ENCODE data around the gene RBMS2. TPM values are rescaled to one million over a fixed set of nuclear protein-coding genes. Genes with fewer than 3 reads are reported as not detected.
A peak's percentile ranks its signal among the peaks of the same experiment; 100 is the strongest.

Gene RBMS2
- polyA plus RNA-seq, 1 donor (not counting 4 experiments of a cell fraction or from before 2014, with no cell fraction given), result 64.5 TPM

DNA sequence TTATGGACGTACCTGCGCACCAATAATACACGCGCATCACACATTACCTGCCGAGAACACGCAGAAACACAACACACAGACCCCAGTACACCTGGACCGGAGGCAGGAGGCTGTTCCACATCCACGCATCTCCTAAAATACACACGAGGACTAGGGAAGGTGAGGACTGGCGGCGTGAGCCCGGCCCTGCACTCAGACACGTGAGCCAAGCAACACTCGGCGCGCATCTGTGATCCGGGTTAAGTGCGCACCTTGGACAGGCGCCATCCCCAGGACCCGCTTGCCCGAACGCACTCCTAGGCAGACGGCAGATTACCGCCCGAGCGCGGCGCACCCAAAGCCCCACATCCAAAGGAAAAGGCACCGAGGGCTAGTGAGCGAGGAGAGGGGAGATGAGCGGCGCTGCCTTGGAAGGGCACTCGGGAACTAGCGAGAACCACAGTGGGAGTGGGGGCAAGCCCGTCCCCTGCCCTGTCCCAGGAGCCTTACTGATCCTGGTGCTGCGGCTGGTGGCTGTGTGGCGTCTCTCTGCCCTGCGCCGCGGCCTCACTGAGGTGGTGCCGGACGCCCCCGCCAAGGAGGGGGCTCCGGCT, 34.1 kb upstream of the RBMS2 start:
- Histone ChIP-seq H3K36me3 (ENCODE audit: control insufficient read depth in 2 of 2, extremely low read depth in 1 of 2, insufficient read depth in 2 of 2, low read length in 2 of 2) (no peaks in the 10 kb centered on the region), H3K9me3 (ENCODE audit: control insufficient read depth, low read depth, low read length) (no peaks in the 10 kb centered on the region), H3K4me3 (ENCODE audit: control insufficient read depth in 2 of 3, extremely low read depth in 1 of 3, insufficient read depth in 2 of 3, low read depth in 1 of 3, low read length in 3 of 3) (peak overlapping the region; percentile 36 to 68 (median 64)), H4K20me1 (ENCODE audit: control insufficient read depth, extremely low read depth, insufficient read depth, low read length) (no peaks in the 10 kb centered on the region), H3K79me2 (ENCODE audit: control insufficient read depth, insufficient read depth, low read length) (no peaks in the 10 kb centered on the region), H2AFZ (ENCODE audit: control insufficient read depth, low read length) (peak overlapping the region; percentile 90), H3K4me1 (ENCODE audit: control insufficient read depth, extremely low read depth, insufficient read depth, low read length) (peaks cover 14% of the 10 kb centered on the region), H3K27me3 (ENCODE audit: control insufficient read depth, extremely low read depth, insufficient read depth, low read length) (peaks cover 31% of the 10 kb centered on the region), H3K27ac (ENCODE audit: control insufficient read depth, insufficient read depth, low read length) (no peak overlapping the region), H3K9ac (ENCODE audit: control insufficient read depth, extremely low read depth, insufficient read depth, low read length) (peak overlapping the region; percentile 56), H3K9me1 (ENCODE audit: control insufficient read depth, extremely low read depth, insufficient read depth, low read length) (no peaks in the 10 kb centered on the region), H3K4me2 (ENCODE audit: control insufficient read depth, extremely low read depth, insufficient read depth, low read depth, low read length) (peak overlapping the region; percentile 95)
- no peak for DNase-seq (ENCODE audit: low read depth, low spot score)
- no peak for FAIRE-seq
- dilution Hi-C loops (cut with MboI; ENCODE audit: extremely low pct_ligation_motif_present, low sequenced_read_pairs), result no loop called here
- TF ChIP-seq, protein P1, sequence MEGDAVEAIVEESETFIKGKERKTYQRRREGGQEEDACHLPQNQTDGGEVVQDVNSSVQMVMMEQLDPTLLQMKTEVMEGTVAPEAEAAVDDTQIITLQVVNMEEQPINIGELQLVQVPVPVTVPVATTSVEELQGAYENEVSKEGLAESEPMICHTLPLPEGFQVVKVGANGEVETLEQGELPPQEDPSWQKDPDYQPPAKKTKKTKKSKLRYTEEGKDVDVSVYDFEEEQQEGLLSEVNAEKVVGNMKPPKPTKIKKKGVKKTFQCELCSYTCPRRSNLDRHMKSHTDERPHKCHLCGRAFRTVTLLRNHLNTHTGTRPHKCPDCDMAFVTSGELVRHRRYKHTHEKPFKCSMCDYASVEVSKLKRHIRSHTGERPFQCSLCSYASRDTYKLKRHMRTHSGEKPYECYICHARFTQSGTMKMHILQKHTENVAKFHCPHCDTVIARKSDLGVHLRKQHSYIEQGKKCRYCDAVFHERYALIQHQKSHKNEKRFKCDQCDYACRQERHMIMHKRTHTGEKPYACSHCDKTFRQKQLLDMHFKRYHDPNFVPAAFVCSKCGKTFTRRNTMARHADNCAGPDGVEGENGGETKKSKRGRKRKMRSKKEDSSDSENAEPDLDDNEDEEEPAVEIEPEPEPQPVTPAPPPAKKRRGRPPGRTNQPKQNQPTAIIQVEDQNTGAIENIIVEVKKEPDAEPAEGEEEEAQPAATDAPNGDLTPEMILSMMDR (optimal IDR thresholded peaks at IDR 0.05 in 1 of 3, IDR thresholded peaks at IDR 0.05 in 1 of 3, conservative IDR thresholded peaks at IDR 0.05 in 1 of 3; ENCODE audit: extremely low read depth in 1 of 3, insufficient read depth in 2 of 3, low read length in 3 of 3), result no peak
- TF ChIP-seq EZH2 (IDR thresholded peaks at IDR 0.05; ENCODE audit: low read length), result peak; percentile 58

DNA sequence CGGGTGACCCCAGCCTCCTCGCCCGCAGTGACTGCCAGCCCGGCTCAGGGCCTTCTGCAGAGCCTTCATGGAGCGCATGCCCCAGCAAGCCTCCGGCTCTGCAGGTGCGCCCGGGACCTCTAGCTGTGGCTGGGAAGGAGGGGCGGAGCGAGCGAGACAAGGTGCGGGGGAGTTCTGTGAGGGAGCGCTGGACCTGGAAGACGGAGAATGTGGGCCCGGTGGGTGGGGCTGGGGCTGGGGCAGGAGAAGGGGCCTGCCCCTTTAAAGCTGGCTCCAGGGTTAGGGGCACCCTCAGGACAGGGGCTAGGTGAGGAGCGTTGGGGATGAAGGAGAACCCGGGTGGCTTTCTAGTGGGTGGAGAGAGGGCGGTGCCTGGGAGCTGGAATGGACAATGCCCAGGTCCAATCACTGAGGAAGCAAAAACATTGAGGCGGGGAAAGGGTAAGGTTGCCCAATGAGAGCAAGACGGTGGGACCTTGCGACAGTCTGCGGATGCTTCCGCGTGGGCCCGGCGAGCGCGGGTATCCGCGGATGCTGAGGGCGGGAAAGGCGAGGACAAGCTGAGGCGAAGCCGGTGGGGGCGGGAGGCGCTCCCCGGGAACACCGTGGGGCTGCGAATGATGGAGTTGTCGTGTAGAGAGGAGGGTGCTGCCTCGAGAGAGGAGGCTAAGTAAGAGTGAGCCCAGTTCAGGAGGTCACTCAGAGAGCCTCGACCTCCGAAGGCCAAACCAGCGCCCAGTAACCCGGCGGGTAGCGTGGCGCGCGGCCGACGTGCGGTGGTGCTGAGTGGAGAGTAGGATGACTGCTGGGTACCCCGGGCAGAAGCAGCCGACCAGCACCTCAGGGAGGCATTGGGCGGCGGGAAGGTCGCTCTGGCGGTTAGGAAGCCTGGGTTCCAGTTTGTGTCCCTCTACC, 33.3 kb upstream of the RBMS2 start, which contains the start of gene GLS2:
GLS2 (minus strand) TSS at position 121 of the 915 bp plus-strand sequence; CDS start at position 78, 43 bp downstream.
- H3K4me1 ChIP-seq (ENCODE audit: control insufficient read depth, extremely low read depth, insufficient read depth, low read length), result peaks cover 14% of the 10 kb centered on the region
- H2AFZ ChIP-seq (ENCODE audit: control insufficient read depth, low read length), result peak within 1 kb of the TSS; percentile 90
- H3K4me2 ChIP-seq (ENCODE audit: control insufficient read depth, extremely low read depth, insufficient read depth, low read depth, low read length), result peak within 1 kb of the TSS; percentile 95
- H3K4me3 ChIP-seq (ENCODE audit: control insufficient read depth in 2 of 3, extremely low read depth in 1 of 3, insufficient read depth in 2 of 3, low read depth in 1 of 3, low read length in 3 of 3), result peak within 1 kb of the TSS; percentile 36 to 68 (median 64)
- no peaks in the 10 kb centered on the region for H3K79me2 ChIP-seq (ENCODE audit: control insufficient read depth, insufficient read depth, low read length)
- TF ChIP-seq, protein P1 (optimal IDR thresholded peaks at IDR 0.05 in 1 of 3, IDR thresholded peaks at IDR 0.05 in 1 of 3, conservative IDR thresholded peaks at IDR 0.05 in 1 of 3; ENCODE audit: extremely low read depth in 1 of 3, insufficient read depth in 2 of 3, low read length in 3 of 3), result no peak
- no peak for TF ChIP-seq EZH2 (IDR thresholded peaks at IDR 0.05; ENCODE audit: low read length)
- dilution Hi-C loops (cut with MboI; ENCODE audit: extremely low pct_ligation_motif_present, low sequenced_read_pairs), result no loop called here
- no peaks in the 10 kb centered on the region for H4K20me1 ChIP-seq (ENCODE audit: control insufficient read depth, extremely low read depth, insufficient read depth, low read length)
- H3K9me3 ChIP-seq (ENCODE audit: control insufficient read depth, low read depth, low read length), result no peaks in the 10 kb centered on the region
- FAIRE-seq (no peak), DNase-seq (ENCODE audit: low read depth, low spot score) (peak; percentile 41)
- no peaks in the 10 kb centered on the region for H3K9me1 ChIP-seq (ENCODE audit: control insufficient read depth, extremely low read depth, insufficient read depth, low read length)
- H3K27ac ChIP-seq (ENCODE audit: control insufficient read depth, insufficient read depth, low read length), result no peak within 1 kb of the TSS
- H3K27me3 ChIP-seq (ENCODE audit: control insufficient read depth, extremely low read depth, insufficient read depth, low read length), result peaks cover 31% of the 10 kb centered on the region
- no peaks in the 10 kb centered on the region for H3K36me3 ChIP-seq (ENCODE audit: control insufficient read depth in 2 of 2, extremely low read depth in 1 of 2, insufficient read depth in 2 of 2, low read length in 2 of 2)
- H3K9ac ChIP-seq (ENCODE audit: control insufficient read depth, extremely low read depth, insufficient read depth, low read length), result peak within 1 kb of the TSS; percentile 56
